Activated CD4-positive, alpha-beta T cell treated with anti-CD3 and anti-CD28 coated beads, Interleukin-10, Interleukin-2, amounts not matched to agents 100 ng/mL and 50 ng/mL, durations not matched to agents 16 hours and 8 hours (primary cell): ENCODE results near the gene ZNF593.

Source experiments
- DNase-seq: peaks from one replicate; pipeline ENCODE4 v3.0.0-alpha.2; 2020

The ZNF593 gene

DNA sequence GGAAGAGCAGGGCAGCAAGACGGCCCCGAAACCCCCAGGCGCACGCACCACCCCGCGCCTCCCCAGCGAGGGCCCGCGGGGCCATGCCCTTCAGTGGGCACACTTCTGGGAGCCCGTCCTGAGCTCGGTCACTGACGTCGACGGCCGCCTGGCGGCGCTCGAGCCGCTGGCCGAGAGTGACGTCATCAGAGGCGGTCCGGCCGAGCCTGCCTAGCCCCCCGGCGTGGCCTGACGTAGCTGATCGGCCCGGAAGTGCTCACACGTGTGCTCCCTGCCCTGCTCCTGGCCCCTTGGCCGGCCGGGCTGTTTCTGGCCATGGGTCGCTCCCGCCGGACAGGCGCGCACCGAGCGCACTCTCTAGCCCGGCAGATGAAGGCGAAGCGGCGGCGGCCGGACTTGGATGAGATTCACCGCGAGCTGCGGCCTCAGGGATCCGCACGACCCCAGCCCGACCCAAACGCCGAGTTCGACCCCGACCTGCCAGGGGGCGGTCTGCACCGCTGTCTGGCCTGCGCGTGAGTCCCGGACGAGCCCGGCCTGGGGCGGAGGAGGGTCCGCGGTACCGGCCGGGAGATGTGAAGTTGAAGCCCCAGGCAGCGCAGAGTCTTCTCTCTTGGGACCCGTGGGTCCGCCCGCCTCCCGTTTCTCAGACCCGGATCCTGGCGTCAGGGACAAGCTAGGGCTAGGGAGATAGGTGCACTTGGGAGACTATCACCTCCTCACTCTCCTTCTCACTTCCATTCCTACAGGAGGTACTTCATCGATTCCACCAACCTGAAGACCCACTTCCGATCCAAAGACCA, at the start of gene ZNF593:
Gene ZNF593 (plus strand): TSS at position 240 of the 803 bp plus-strand sequence. CDS start 76 bp downstream, at position 316.
- DNase-seq: peak; percentile 95

DNA sequence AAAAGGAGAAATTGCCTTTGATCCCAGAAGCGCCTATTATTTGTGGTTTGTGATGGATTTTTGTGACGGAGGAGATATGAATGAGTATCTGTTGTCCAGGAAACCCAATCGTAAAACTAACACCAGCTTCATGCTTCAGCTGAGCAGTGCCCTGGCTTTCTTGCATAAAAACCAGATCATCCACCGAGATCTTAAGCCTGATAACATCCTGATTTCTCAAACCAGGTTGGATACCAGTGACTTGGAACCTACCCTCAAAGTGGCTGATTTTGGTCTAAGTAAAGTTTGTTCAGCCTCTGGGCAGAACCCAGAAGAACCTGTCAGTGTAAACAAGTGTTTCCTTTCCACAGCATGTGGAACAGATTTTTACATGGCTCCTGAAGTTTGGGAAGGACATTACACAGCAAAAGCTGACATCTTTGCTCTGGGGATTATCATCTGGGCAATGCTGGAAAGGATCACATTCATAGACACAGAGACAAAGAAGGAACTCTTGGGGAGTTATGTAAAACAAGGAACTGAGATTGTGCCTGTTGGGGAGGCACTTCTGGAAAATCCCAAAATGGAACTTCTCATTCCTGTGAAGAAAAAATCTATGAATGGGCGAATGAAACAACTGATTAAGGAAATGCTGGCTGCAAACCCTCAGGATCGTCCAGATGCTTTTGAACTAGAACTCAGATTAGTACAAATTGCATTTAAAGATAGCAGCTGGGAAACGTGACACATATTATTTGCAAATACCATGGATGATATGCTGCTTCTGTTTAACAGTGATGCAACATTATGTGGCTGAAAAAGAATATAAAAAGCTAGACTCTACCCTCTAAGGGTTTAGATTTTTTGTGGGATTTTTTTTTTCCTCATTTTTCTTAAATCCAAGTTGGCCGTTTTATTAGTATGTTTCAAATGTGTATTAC, 47.6 kb upstream of the ZNF593 start:
- DNase-seq: no peak

DNA sequence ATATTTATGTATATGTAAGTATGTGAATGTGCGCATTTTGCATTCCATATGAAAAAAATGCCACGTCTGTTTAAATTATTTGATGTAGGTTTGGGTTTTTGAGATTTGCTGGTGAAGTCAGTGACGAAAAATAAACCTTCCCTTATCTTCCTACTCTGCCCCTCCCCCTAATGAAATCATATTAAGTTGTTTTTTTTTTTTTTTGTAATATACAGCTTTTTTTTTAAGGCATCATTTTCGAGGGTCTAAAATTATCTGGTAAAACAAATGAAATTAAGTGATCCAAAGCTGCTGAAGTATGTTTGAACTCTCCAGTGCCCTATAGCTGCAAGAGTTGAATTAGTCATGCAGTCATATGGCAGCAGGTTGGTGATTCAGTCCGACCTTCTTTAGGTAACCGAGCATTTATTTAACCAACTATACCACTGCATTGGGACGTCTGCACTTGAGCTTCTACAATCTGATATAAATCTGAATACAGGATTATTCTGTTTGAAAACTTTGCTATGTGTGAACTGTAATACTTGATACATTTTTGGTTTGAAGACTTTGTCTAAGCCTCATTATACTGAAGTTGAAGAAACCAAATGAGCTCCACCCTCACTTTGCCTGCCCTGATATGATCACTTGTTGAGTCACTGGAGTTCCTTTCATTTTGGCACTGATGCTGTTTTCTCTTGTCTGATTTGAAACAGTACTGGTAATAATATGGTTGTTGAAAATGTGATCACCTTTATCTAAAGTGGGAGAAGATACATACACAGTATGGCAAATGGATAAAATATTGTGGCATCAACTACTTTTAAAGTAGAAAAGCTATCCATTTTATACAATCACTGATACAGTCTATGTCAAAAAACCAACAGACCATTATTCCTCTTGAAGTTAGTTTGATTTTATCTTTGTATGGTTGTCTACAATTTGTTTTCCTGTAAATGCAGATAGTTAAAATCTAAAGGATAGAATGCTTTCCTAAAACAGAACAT, 46.4 kb upstream of the ZNF593 start:
- DNase-seq: peak; percentile 60

DNA sequence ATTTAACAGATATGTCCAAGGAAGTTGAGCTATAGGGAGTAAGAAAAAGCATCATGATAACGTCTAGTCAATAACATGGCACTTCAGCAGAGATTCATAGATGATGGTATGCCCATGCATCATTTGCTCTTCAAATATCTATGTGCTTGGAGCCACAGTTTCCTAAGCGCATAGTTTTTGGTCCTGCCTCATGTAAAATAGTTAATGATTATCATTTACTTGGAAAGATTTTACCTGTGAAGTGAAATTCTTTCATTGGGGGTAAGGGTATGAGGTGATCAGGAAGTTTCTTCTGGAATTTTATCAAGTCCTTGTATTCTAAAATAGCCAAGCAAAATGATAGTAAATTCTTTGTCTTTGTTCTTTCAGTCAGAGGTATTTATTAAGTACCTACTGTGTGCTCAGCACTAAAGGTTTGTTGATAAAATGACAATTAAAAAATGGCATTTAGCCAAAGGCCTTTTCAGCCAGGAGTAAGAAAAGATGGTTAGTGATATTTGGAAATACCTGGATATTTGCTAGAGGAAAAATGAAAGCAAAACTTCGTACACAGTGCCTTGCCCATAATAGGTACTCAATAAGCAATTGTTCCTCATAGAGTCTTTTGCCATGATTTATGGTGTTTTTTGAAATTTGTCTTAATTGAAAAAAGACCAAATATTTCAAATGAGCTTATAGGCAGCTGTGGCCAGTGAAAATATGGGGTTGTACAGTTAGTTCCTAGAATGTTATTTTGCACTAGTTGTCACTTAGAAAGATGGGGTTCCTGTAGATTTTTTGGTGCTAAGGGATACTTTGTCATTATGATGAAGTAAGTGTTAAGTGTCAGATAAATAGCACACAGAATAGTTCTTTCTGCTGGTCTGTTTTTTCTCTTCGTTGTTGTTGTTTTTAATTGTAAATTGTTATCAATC, 45.0 kb upstream of the ZNF593 start:
- DNase-seq: no peak

DNA sequence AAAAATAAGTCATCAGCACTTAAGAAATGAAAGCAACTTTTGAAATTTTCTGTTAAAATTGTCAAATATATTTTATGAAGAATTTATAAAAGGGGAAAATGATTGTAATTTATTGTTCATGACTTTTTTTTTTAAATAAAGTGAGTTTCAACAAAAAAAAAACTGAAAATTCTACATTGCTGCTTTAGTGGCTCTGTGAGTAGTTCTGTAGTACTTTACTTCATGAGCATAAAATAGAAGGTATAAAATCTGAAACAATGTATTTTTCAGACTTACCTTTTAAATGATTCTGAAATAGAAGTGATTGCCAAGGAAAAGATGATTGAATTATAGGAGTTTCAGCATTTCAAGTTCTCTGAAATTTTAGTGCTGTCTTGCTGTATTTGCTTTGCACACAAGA, 44.3 kb upstream of the ZNF593 start:
- DNase-seq: no peak

DNA sequence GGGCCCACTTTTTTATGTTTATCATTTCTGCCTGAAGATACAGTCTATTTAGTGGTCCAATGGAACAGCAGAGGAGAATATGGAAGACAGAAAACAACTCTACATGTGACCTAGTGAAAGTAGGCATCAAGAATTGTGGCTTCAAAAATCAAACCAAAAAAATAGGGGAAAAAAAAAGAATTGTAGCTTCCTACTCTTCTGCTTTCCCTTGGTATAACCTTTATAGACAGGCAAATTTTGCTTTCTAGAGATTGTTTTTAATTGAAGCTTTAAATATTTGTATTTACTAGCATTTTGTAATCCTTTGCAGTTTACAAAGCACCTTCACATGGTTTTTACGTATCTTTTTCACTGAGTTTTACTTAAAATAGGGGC, 43.8 kb upstream of the ZNF593 start:
- DNase-seq: no peak

DNA sequence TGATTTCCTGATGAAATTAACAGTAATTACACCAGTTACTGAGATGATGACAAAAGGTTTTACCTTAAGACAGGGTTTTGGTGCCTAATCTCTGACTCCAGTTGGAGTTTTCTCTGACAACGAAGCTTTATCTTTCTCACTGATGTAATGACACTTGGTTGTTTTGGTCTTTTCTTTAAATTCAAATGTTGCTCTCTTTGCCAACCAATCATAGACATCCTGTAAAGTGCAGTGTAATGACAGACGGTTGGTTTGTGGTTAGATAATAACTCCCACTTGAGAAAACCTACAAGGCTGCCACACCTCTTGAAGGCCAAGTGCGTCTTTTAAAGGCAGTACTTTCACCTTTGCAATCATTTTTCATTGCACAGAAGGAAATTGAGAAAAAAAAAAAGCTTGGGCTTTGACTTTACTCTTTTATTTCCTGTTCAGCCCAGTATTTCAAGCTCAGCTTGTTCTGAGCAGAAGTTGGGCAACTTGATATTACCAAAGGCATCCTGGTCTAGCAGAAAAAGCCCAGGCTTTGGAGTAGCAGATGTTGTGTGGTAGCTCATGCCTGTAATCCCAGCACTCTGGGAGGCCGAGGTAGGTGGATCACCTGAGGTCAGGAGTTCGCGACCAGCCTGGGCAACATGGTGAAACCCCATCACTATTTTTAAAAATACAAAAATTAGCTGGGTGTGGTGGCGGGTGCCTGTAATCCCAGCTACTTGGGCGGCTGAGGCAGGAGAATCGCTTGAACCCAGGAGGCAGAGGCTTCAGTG, 43.2 kb upstream of the ZNF593 start:
- peak; percentile 91 for DNase-seq

DNA sequence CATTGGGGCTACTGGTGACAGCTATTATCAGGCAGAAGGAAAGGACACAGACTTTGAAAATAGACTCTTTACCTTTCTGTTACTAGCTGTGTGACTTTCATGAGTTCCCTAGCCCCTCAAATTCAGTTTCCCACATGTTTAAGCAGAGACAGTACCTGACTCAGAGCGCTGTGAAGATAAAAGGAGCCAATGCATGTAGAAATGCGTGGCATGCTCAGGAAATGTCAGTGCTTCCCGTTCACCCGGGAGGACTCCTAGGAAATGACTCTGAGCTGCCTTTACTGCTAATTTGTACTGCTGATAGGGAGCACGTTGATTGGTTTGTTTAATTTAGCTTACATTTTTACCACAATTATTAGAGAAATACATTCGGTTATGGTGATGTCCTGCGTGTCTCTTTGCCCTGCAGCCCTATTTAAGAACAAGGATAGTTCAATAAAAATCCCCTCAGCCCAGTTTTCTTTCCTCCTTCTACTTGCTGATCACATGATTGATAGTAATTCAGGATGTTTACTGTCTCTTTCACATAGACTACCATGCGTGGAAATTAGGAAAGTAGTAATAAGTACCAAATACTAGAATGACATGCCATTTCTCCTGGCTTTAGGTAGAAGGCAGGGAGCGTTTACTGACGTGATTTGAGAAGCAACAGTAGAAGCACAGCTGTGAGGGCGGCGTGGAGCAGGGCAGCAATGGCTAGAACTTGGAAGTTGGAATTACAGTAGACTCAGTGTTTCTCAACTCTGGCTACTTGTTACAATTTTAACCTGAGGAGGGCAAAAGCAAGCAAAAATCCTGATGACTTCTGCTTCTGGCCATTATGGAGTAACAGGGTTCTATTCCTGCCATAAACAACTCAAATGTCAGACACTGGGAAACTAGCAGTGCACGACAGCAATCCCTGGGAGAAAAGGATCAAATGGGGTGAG, 42.2 kb upstream of the ZNF593 start:
- DNase-seq: peak; percentile 21

DNA sequence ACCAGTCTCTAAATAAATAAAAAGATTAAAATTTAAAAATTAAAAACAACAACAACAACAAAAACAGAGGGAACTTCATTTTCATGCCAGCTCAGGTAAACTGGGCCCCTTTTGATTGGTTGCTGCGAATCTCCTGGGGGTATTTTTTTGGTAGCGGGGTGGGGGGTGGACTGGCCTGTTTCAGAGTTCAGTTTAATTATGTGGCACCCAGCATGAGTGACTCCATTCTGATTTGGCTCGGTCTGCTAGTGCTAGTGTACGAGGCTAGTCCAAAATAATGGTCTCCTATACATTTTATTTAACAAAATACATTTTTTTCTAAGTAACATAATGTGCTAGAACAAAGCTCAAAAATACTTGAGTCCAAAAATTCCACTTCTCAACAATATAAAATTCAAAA, 39.9 kb upstream of the ZNF593 start:
- no peak for DNase-seq

DNA sequence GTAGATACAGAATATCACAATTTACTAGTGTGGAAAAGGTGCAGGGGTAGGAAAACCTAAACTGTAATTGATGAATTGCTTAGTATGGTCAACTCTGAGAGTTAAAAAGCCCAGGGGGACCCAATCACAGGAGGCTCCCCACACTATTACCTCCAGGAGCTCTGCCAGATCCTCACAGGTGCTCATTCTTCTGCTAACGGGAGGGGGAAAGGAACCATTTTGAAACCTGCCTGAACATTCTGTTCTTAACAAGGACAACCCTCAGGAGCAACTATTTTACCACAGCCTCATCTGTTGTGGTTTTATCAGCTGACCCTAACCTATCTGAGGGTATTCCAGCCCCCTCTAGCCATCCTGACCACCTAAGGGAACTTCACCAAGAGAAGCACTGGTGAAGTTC, 39.0 kb upstream of the ZNF593 start:
- no peak for DNase-seq

DNA sequence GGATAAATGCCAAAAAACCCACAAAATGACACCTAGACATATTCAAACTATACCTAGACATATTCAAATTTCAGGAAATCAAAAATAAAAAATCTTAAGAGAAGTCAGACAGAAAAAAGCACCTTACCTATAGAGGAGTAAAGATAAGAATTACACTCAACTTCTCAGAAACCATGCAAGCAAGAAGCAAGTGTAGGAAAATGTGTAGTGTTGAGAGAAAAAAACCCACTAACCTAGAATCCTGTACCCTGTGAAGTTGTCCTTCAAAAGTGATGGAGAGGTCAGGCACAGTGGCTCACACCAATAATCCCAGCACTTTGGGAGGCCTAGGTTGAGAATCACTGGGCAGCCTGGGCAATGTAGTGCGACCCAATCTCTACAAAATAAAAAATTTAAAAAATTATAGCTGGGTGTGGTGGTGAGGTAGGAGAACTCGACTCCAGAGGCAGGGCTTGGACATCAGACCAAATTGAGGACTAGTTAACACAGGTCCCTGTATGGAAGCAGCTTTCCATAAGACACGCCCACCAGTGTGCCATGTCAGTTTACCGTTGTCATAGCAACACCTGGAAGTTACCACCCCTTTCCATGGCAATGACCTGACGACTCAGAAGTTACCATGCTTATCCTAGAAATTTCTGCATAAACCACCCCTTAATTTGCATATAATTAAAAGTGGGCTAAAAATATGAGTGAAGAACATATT, 37.4 kb upstream of the ZNF593 start:
- no peak for DNase-seq

DNA sequence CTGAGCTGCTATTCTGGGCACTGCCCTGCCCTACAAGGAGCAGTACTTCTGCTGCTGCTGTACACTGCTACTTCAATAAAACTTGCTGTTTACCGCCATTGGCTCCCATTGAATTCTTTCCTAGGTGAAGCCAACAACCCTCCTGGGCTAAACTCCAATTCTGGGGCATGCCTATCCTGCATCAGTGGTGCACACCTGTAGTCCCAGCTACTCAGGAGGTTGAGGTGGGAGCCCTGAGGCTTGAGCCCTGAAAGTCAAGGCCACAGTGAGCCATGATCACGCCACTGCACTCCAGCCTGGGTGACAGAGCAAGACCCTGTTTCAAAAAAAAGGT, 36.9 kb upstream of the ZNF593 start:
- no peak for DNase-seq

DNA sequence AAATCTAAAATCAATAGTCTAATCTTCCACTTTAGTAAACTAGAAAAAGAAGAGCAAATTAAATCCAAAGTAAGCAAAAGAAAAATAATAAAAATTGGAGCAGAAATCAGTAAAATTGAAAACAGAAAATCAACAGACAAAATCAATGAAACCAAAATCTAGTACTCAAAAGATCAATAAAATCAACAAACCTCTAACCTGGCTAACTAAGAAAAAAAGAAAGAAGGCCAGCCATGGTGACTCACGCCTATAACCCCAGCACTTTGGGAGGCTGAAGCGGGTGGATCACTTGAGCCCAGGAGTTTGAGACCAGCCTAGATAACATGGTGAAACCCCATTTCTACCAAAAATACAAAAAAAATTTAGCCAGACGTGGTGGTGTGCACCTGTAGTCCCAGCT, 35.2 kb upstream of the ZNF593 start:
- DNase-seq: no peak

DNA sequence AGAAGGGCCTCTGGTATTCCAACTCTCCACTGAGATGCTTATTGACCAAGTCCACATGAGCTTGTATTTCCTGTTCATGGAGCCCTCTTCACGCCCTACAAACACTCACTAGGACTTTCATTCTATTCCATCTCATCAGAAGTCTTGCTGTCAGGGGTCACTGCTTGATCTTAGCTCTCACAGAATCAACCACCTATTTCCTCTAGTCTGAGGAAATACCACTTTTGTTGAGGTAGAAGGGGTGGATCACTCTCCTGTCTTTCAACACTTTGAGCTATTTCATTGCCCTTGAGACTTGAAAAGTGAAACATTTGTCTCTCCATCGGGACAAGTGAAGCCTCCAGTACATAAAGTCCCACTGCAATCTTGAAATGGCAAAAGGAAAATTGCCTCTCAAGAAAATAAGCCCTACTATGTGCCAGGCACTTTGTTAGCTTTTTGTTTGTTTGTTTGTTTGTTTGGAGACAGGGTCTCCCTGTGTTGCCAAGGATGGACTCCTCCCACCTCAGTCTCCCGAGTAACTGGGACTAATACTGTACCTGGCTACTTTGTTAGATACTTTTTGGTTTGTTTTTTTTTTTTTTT, 30.6 kb upstream of the ZNF593 start:
- no peak for DNase-seq

DNA sequence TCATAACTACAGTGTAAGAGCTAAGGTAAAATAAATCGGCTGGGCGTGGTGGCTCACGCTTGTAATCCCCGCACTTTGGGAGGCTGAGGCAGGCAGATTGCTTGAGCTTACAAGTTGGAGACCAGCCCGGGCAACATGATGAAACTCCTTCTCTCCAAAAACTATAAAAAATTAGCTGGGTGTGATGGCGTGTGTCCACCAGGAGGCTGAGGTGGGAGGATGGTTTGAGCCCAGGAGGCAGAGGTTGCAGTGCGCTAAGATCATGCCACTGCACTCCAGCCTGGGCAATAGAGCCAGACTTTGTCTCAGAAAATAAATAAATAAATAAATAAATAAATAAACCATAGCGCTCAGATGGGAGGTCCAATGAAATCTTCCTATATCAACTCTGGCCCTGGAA, 27.5 kb upstream of the ZNF593 start:
- no peak for DNase-seq

DNA sequence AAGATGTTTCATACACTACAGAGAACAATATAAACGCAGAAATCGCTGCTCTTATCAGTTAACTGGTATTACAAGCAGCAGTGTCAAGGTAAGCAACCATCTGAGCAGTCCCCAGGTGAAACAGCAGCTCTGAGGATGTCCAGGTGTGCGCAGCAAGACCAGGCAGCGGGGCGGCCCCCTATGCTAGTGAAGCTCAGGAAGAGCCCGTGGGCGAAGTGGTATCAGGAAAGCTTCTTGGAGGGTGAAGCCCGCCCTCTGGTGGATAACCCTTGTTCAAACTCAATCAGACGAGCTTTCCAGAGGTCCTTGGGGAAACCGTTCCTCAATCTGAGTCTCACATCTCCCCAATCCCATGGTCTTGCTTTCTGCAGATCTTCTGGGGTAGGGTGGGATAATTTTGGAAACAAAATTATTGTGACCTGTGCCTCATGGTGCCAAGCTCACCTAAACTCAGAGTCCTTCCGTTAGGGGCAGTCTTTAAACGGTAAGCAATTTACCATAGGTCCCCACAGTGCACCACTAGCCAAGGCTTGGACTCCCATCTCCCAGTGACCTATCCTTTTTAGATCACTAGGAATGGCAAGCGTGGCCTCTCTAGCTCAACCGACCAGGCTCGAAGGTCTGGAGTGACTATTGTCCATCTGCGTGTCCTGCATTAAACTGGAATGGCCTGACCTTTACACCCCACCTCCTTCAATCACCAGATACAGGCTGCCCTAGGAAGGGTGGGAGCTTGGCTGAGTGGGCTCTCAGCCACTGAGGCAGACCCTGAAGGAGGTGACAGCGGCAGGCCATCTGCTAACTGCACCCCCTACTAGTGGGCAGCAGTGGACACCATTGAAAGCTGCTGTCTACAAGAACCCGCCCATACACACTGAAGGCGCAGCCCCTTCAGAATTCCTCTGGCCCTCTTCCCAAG, 24.4 kb upstream of the ZNF593 start:
- DNase-seq: peak; percentile 80

DNA sequence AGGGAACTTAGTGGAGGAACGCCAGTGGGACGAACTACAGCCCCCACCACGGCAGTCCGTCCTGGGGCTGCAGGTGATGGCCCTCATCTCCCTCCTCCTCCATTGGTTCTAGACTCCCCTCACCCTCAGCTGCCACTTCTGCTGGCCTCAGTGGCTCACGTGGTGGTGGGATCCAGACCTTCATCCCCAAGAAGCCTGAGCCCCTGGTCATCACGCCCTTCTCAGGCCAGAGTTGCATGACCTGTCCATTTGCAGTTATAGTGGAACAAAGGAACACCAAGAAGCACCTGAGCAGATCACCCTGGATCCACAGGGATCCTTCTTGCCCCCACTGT, 23.8 kb upstream of the ZNF593 start:
- DNase-seq: no peak

DNA sequence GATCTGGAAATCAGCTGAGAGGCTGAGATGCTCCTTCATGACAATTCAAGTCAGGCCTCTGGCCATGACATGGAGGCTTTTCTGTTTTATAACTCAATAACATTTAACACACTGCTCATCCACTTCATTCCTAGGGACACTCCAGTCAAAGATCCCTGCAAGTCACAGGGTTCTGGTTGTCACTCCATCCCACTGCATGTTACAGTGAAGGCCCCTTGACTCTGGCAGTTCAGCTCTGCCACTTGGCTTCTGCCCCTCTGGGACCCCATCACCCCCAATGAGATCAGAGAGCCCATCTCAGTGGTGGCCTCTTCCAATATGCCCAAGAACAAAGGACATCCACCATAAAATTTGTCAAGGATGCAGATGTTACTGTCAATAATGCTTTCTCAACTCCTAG, 20.8 kb upstream of the ZNF593 start:
- DNase-seq: no peak
